Measurements from ENCODE around the gene UGCG. TPM values are rescaled to one million over a fixed set of nuclear protein-coding genes. Genes with fewer than 3 reads are reported as not detected.

UGCG gene
- total and polyA plus RNA-seq, 2 experiments from 2014 or later: 73.1 to 148 TPM

- H3K9ac ChIP-seq: no peak overlapping the region
- H3F3A ChIP-seq (ENCODE audit: insufficient read depth): peaks cover 71% of the 10 kb centered on the region
- H3K9me3 ChIP-seq (ENCODE audit: low read depth): no peaks in the 10 kb centered on the region
- H3K27ac ChIP-seq: 0 out of 2 replicates have a peak overlapping the region, but pooled peaks have one; percentile 11
- no peaks in the 10 kb centered on the region for H3K27me3 ChIP-seq (replicated peaks; ENCODE audit: insufficient read depth)
- TF ChIP-seq EZH2phosphoT487 (IDR thresholded peaks at IDR 0.05; ENCODE audit: insufficient read depth, low read depth) (no peak), EZH2 (IDR thresholded peaks at IDR 0.05; ENCODE audit: insufficient read depth, poor library complexity, severe bottlenecking) (no peak)
- in situ Hi-C loops (cut with MboI): no loop called here
- no peak overlapping the region for H2AFZ ChIP-seq
- H3K4me2 ChIP-seq (ENCODE audit: unreplicated experiment): no peak overlapping the region
- no peaks in the 10 kb centered on the region for H3K9me2 ChIP-seq (ENCODE audit: insufficient read depth)
- no peak for DNase-seq
- H3K36me3 ChIP-seq (ENCODE audit: low read depth): peaks cover 83% of the 10 kb centered on the region
- H4K20me1 ChIP-seq (ENCODE audit: insufficient read depth): peaks cover 24% of the 10 kb centered on the region; the same call in 1 of the 2 replicates
- 80 to 83% methylated on average over 9 of the region's 9 CpGs for WGBS, 2 experiments (ENCODE audit: low coverage in 1 of 2, low lambda C conversion rate in 2 of 2, missing lambda C conversion rate in 2 of 2)
- peaks cover 32% of the 10 kb centered on the region for H3K4me1 ChIP-seq (ENCODE audit: insufficient read depth)
- peaks cover 100% of the 10 kb centered on the region for H3K79me2 ChIP-seq (ENCODE audit: insufficient read depth)
- no peak overlapping the region for H3K4me3 ChIP-seq
These were observed 21.4 kb downstream of the UGCG start for GRCh38 chr9:111917980-111918379.

GRCh38 chr9:111919875-111920274 is 23.3 kb downstream of the UGCG start:
- H3K27ac ChIP-seq: no peak overlapping the region
- H4K20me1 ChIP-seq (ENCODE audit: insufficient read depth): peaks cover 5% of the 10 kb centered on the region; the same call in 1 of the 2 replicates

GRCh38 chr9:111920531-111920930 is 23.9 kb downstream of the UGCG start:
- Histone ChIP-seq H3K36me3 (ENCODE audit: low read depth) (peaks cover 92% of the 10 kb centered on the region), H3F3A (ENCODE audit: insufficient read depth) (peaks cover 70% of the 10 kb centered on the region), H4K20me1 (ENCODE audit: insufficient read depth) (peaks cover 1% of the 10 kb centered on the region; the same call in 1 of the 2 replicates), H3K9ac (no peak overlapping the region), H2AFZ (no peak overlapping the region), H3K27ac (no peak overlapping the region), H3K4me3 (no peak overlapping the region), H3K27me3 (replicated peaks; ENCODE audit: insufficient read depth) (no peaks in the 10 kb centered on the region), H3K4me2 (ENCODE audit: unreplicated experiment) (no peak overlapping the region), H3K9me2 (ENCODE audit: insufficient read depth) (no peaks in the 10 kb centered on the region), H3K9me3 (ENCODE audit: low read depth) (no peaks in the 10 kb centered on the region), H3K79me2 (ENCODE audit: insufficient read depth) (peaks cover 100% of the 10 kb centered on the region), H3K4me1 (ENCODE audit: insufficient read depth) (peaks cover 37% of the 10 kb centered on the region)
- no peak for TF ChIP-seq EZH2phosphoT487 (IDR thresholded peaks at IDR 0.05; ENCODE audit: insufficient read depth, low read depth)
- TF ChIP-seq EZH2 (IDR thresholded peaks at IDR 0.05; ENCODE audit: insufficient read depth, poor library complexity, severe bottlenecking): no peak
- in situ Hi-C loops (cut with MboI): no loop called here
- DNase-seq: no peak
- 98 to 99% methylated on average over 7 of the region's 7 CpGs for WGBS, 2 experiments (ENCODE audit: low coverage in 1 of 2, low lambda C conversion rate in 2 of 2, missing lambda C conversion rate in 2 of 2)

More at GRCh38 chr9:111919875-111920274, 23.3 kb downstream of the UGCG start:
- in situ Hi-C loops (cut with MboI): no loop called here
- H3K27me3 ChIP-seq (replicated peaks; ENCODE audit: insufficient read depth): no peaks in the 10 kb centered on the region
- no peak overlapping the region for H3K4me3 ChIP-seq
- no peak overlapping the region for H3K4me2 ChIP-seq (ENCODE audit: unreplicated experiment)
- peaks cover 100% of the 10 kb centered on the region for H3K79me2 ChIP-seq (ENCODE audit: insufficient read depth)
- no peaks in the 10 kb centered on the region for H3K9me2 ChIP-seq (ENCODE audit: insufficient read depth)
- no peak for TF ChIP-seq EZH2 (IDR thresholded peaks at IDR 0.05; ENCODE audit: insufficient read depth, poor library complexity, severe bottlenecking)
- TF ChIP-seq EZH2phosphoT487 (IDR thresholded peaks at IDR 0.05; ENCODE audit: insufficient read depth, low read depth): no peak
- H3K36me3 ChIP-seq (ENCODE audit: low read depth): peaks cover 90% of the 10 kb centered on the region
- H3K4me1 ChIP-seq (ENCODE audit: insufficient read depth): peaks cover 32% of the 10 kb centered on the region
- H3K9me3 ChIP-seq (ENCODE audit: low read depth): no peaks in the 10 kb centered on the region
- no peak overlapping the region for H2AFZ ChIP-seq
- DNase-seq: no peak
- H3K9ac ChIP-seq: no peak overlapping the region
- 97 to 100% methylated on average over 4 of the region's 4 CpGs for WGBS, 2 experiments (ENCODE audit: low coverage in 1 of 2, low lambda C conversion rate in 2 of 2, missing lambda C conversion rate in 2 of 2)
- peaks cover 69% of the 10 kb centered on the region for H3F3A ChIP-seq (ENCODE audit: insufficient read depth)

GRCh38 chr9:111922324-111923013 is 25.9 kb downstream of the UGCG start:
- Histone ChIP-seq H3K9me2 (ENCODE audit: insufficient read depth) (no peaks in the 10 kb centered on the region), H3K4me1 (ENCODE audit: insufficient read depth) (peaks cover 22% of the 10 kb centered on the region; the same call in 1 of the 2 replicates), H3K27ac (no peak overlapping the region), H3K36me3 (ENCODE audit: low read depth) (peaks cover 92% of the 10 kb centered on the region), H2AFZ (no peak overlapping the region), H3F3A (ENCODE audit: insufficient read depth) (peaks cover 73% of the 10 kb centered on the region), H4K20me1 (ENCODE audit: insufficient read depth) (no peaks in the 10 kb centered on the region; the same call in 1 of the 2 replicates), H3K4me3 (no peak overlapping the region), H3K79me2 (ENCODE audit: insufficient read depth) (peaks cover 100% of the 10 kb centered on the region), H3K9me3 (ENCODE audit: low read depth) (no peaks in the 10 kb centered on the region), H3K9ac (no peak overlapping the region), H3K27me3 (replicated peaks; ENCODE audit: insufficient read depth) (no peaks in the 10 kb centered on the region), H3K4me2 (ENCODE audit: unreplicated experiment) (no peak overlapping the region)
- in situ Hi-C loops (cut with MboI): no loop called here
- TF ChIP-seq EZH2 (IDR thresholded peaks at IDR 0.05; ENCODE audit: insufficient read depth, poor library complexity, severe bottlenecking) (no peak), EZH2phosphoT487 (IDR thresholded peaks at IDR 0.05; ENCODE audit: insufficient read depth, low read depth) (no peak)
- no peak for DNase-seq
